IMR-90 (cell line): Measurements from ENCODE around the gene OR13A1. TPM values are rescaled to one million over a fixed set of nuclear protein-coding genes. Genes with fewer than 3 reads are reported as not detected.

Experiments used
- ATAC-seq: fragments of 200-7000 bp; cut with Tn5 transposase; 2 replicates; pipeline ENCODE4 v1.9.1; 2020; ENCODE audit warnings: low read depth, mild to moderate bottlenecking, moderate library complexity
- BruUV-seq: library from RNA; stranded (reverse); fragments of 400-500 nt; replicated peaks from 2 replicates; lab custom pipeline; 2021; lab: Mats Ljungman, UMichigan
- CTCF ChIA-PET: fragments of 300-600 bp; formaldehyde crosslinking; extraction: SDS; loops from one replicate; lab custom pipeline; 2021; ENCODE audit warnings: antibody characterized with exemption; lab: Yijun Ruan, JAX
- POLR2A ChIA-PET: fragments of 300-600 bp; sonication (Branson Sonifier 250); formaldehyde crosslinking; loops from one replicate; lab custom pipeline; 2022; ENCODE audit warnings: antibody characterized with exemption; ENCODE audit not compliant: unreplicated experiment; lab: Charles Lee
- DNase-seq: peaks from one replicate; pipeline ENCODE4 v3.0.0; 2013
- H2AFZ ChIP-seq: replicated peaks from 2 replicates; pipeline ENCODE3; 2013; ENCODE audit warnings: low read length, mild to moderate bottlenecking; ENCODE audit not compliant: poor library complexity
- H2AK5ac ChIP-seq: 2 replicates; pipeline ENCODE4 v1.6.1; 2013; ENCODE audit warnings: low read depth, low read length, inconsistent platforms
- H2AK9ac ChIP-seq: replicated peaks from 2 replicates; pipeline ENCODE3; 2013; ENCODE audit warnings: mild to moderate bottlenecking, low read depth, low read length, moderate library complexity; ENCODE audit not compliant: poor library complexity
- H2BK120ac ChIP-seq: 2 replicates; pipeline ENCODE4 v1.6.1; 2013; ENCODE audit warnings: low read depth, low read length, inconsistent platforms
- H2BK15ac ChIP-seq: 3 replicates; pipeline ENCODE4 v1.6.1; 2013; ENCODE audit warnings: low read depth, low read length, inconsistent platforms
- H2BK20ac ChIP-seq: 2 replicates; pipeline ENCODE4 v1.6.1; 2013; ENCODE audit warnings: low read depth, mild to moderate bottlenecking, inconsistent platforms, low read length, moderate library complexity
- H2BK5ac ChIP-seq: 2 replicates; pipeline ENCODE4 v1.6.1; 2013; ENCODE audit warnings: mild to moderate bottlenecking, low read depth, low read length, inconsistent platforms; ENCODE audit not compliant: poor library complexity, severe bottlenecking
- H3K14ac ChIP-seq: replicated peaks from 2 replicates; pipeline ENCODE4 v1.6.1; 2013; ENCODE audit warnings: low read depth, low read length, inconsistent platforms
- H3K18ac ChIP-seq: 2 replicates; pipeline ENCODE4 v1.6.1; 2013; ENCODE audit warnings: low read depth, low read length, control low read depth
- H3K23ac ChIP-seq: 2 replicates; pipeline ENCODE4 v1.6.1; 2013; ENCODE audit warnings: low read depth, low read length, inconsistent platforms
- H3K27ac ChIP-seq: 2 replicates; pipeline ENCODE4 v1.5.1; 2013; ENCODE audit warnings: mild to moderate bottlenecking, control low read depth, low read length; ENCODE audit not compliant: insufficient read depth
- H3K27me3 ChIP-seq: 2 replicates; pipeline ENCODE4 v1.6.1; 2013; ENCODE audit warnings: low read length; ENCODE audit not compliant: control insufficient read depth, insufficient read depth
- H3K36me3 ChIP-seq: 2 replicates; pipeline ENCODE4 v1.6.1; 2013; ENCODE audit warnings: low read length, mixed read lengths; ENCODE audit not compliant: control insufficient read depth, insufficient read depth
- H3K4ac ChIP-seq: 2 replicates; pipeline ENCODE4 v1.6.1; 2013; ENCODE audit warnings: low read depth, low read length, inconsistent platforms
- H3K4me1 ChIP-seq: 2 replicates; pipeline ENCODE4 v1.6.1; 2013; ENCODE audit warnings: low read length, mixed read lengths; ENCODE audit not compliant: control insufficient read depth, insufficient read depth
- H3K4me2 ChIP-seq: 2 replicates; pipeline ENCODE4 v1.6.1; 2013; ENCODE audit warnings: low read depth, mild to moderate bottlenecking, control low read depth, low read length, moderate library complexity
- H3K4me3 ChIP-seq: 2 replicates; pipeline ENCODE4 v1.5.1; 2013; ENCODE audit warnings: low read depth, mild to moderate bottlenecking, control low read depth, low read length, moderate library complexity; ENCODE audit not compliant: insufficient read depth
- H3K56ac ChIP-seq: 2 replicates; pipeline ENCODE4 v1.6.1; 2013; ENCODE audit warnings: low read length, inconsistent platforms; ENCODE audit not compliant: insufficient read depth; ENCODE audit errors: extremely low read depth
- H3K79me1 ChIP-seq, 2 experiments: 2 replicates each; pipeline ENCODE4 v1.6.1; 2013; ENCODE audit warnings: low read length in 2 of 2, inconsistent platforms in 1 of 2, low read depth in 1 of 2
- H3K9ac ChIP-seq: 2 replicates; pipeline ENCODE4 v1.6.1; 2013; ENCODE audit warnings: low read depth, low read length, control low read depth
- H3K9me1 ChIP-seq: 2 replicates; pipeline ENCODE4 v1.6.1; 2013; ENCODE audit warnings: low read length, inconsistent platforms; ENCODE audit not compliant: insufficient read depth
- H3K9me3 ChIP-seq: 2 replicates; pipeline ENCODE4 v1.6.1; 2013; ENCODE audit warnings: low read length; ENCODE audit not compliant: control insufficient read depth, insufficient read depth
- H4K20me1 ChIP-seq: 2 replicates; pipeline ENCODE4 v1.6.1; 2013; ENCODE audit warnings: low read length, inconsistent platforms; ENCODE audit not compliant: insufficient read depth
- H4K5ac ChIP-seq: 2 replicates; pipeline ENCODE4 v1.6.1; 2013; ENCODE audit warnings: mild to moderate bottlenecking, low read depth, low read length, control low read depth
- H4K8ac ChIP-seq, 2 experiments: 2 replicates each; pipeline ENCODE4 v1.6.1; 2013; ENCODE audit warnings: low read depth in 2 of 2, low read length in 2 of 2, control low read depth in 1 of 2, inconsistent platforms in 1 of 2
- H4K91ac ChIP-seq: 2 replicates; pipeline ENCODE4 v1.6.1; 2013; ENCODE audit warnings: low read depth, low read length, inconsistent platforms; ENCODE audit not compliant: insufficient read depth
- BHLHE40 ChIP-seq: fragments of 150-350 bp; IDR thresholded peaks from 2 replicates; pipeline ENCODE4 v1.6.1; 2016; ENCODE audit warnings: mild to moderate bottlenecking, low read depth, low read length
- CEBPB ChIP-seq: IDR thresholded peaks from 2 replicates; pipeline ENCODE4 v1.6.1; 2012; ENCODE audit warnings: low read depth, low read length, improper control_type of control experiment
- ELK1 ChIP-seq: fragments of 150-350 bp; IDR thresholded peaks from 2 replicates; pipeline ENCODE4 v1.6.1; 2016; ENCODE audit warnings: low read depth, mild to moderate bottlenecking, low read length, moderate library complexity, borderline replicate concordance
- FOS ChIP-seq: fragments of 150-350 bp; IDR thresholded peaks from 2 replicates; pipeline ENCODE4 v1.6.1; 2016; ENCODE audit warnings: low read depth, low read length
- MXI1 ChIP-seq: IDR thresholded peaks from 2 replicates; pipeline ENCODE4 v1.6.1; 2012; ENCODE audit warnings: low read depth, mild to moderate bottlenecking, low read length, moderate library complexity, borderline replicate concordance
- POLR2A ChIP-seq: IDR thresholded peaks from 2 replicates; pipeline ENCODE4 v1.6.1; 2012; ENCODE audit warnings: mild to moderate bottlenecking, low read depth, low read length
- RFX5 ChIP-seq: IDR thresholded peaks from 2 replicates; pipeline ENCODE4 v1.8.0; 2012; ENCODE audit warnings: low read depth, mild to moderate bottlenecking, low read length, moderate library complexity
- WGBS, 2 experiments: methylation state at CpG; one replicate each; pipeline versions ENCODE4 v1.1.5 to v1.1.7; 2013; ENCODE audit warnings: missing lambda C conversion rate in 2 of 2; ENCODE audit not compliant: insufficient read length in 1 of 2; ENCODE audit errors: extremely low coverage in 2 of 2; 5-methylcytosine and 5-hydroxymethylcytosine counted together
- dilution Hi-C: fragments of 300-500 bp; cut with HindIII; formaldehyde crosslinking; loops from one replicate; pipeline ENCODE4 v1.14.3; 2018; ENCODE audit warnings: low sequenced_read_pairs; ENCODE audit not compliant: unreplicated experiment
- in situ Hi-C: fragments of 300-500 bp; cut with MboI; formaldehyde crosslinking; loops from 3 replicates; pipeline ENCODE4 v1.14.3; 2019; ENCODE audit warnings: low sequenced_read_pairs, inconsistent platforms, mixed read lengths
- intact Hi-C: fragments of 100-400 bp; cut with micrococcal nuclease; formaldehyde crosslinking; loops from 2 replicates; pipeline ENCODE4 v1.10.0; 2022
- polyA plus RNA-seq, 3 experiments: library from polyadenylated mRNA; depleted of rRNA; stranded (reverse); fragments of >200 nt; gene quantifications; 2 replicates each; pipeline ENCODE4 v1.2.3, GENCODE V29; 2012; ENCODE audit warnings: low replicate concordance in 1 of 3
- total RNA-seq: library from RNA; depleted of rRNA; stranded (reverse); fragments of >200 nt; gene quantifications from 2 replicates; pipeline ENCODE4 v1.2.3, GENCODE V29; 2012
- TF ChIP-seq, protein P1 (sequence below): conservative IDR thresholded peaks from 2 replicates; pipeline ENCODE4 v1.5.1; 2012; ENCODE audit warnings: mild to moderate bottlenecking, low read depth, low read length, improper control_type of control experiment

OR13A1 gene
- total and polyA plus RNA-seq, 2 of the 4 experiments (the other 2 are of a cell fraction) = not detected

GRCh38 chr10:45355494-45355893 lies 40.1 kb upstream of the OR13A1 start:
- no peaks in the 10 kb centered on the region for H3K4me1 ChIP-seq
- no peaks in the 10 kb centered on the region for H3K79me1 ChIP-seq
- no peak overlapping the region for H3K4ac ChIP-seq
- DNase-seq = no peak
- TF ChIP-seq POLR2A (no peak), ELK1 (no peak), MXI1 (no peak), RFX5 (no peak), FOS (no peak), CEBPB (no peak), BHLHE40 (no peak)
- TF ChIP-seq, protein P1, sequence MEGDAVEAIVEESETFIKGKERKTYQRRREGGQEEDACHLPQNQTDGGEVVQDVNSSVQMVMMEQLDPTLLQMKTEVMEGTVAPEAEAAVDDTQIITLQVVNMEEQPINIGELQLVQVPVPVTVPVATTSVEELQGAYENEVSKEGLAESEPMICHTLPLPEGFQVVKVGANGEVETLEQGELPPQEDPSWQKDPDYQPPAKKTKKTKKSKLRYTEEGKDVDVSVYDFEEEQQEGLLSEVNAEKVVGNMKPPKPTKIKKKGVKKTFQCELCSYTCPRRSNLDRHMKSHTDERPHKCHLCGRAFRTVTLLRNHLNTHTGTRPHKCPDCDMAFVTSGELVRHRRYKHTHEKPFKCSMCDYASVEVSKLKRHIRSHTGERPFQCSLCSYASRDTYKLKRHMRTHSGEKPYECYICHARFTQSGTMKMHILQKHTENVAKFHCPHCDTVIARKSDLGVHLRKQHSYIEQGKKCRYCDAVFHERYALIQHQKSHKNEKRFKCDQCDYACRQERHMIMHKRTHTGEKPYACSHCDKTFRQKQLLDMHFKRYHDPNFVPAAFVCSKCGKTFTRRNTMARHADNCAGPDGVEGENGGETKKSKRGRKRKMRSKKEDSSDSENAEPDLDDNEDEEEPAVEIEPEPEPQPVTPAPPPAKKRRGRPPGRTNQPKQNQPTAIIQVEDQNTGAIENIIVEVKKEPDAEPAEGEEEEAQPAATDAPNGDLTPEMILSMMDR = no peak
- whole genome bisulfite sequencing, 2 experiments = no CpG with 5 or more reads among the region's 4 CpGs
- H4K5ac ChIP-seq = no peak overlapping the region
- H4K8ac ChIP-seq = no peak overlapping the region
- H3K9me1 ChIP-seq = no peaks in the 10 kb centered on the region
- H2BK5ac ChIP-seq = no peak overlapping the region
- ATAC-seq = no peak
- no peak overlapping the region for H3K18ac ChIP-seq
- H3K9ac ChIP-seq = no peak overlapping the region
- no peak overlapping the region for H4K91ac ChIP-seq
- H3K36me3 ChIP-seq = no peaks in the 10 kb centered on the region
- no peak overlapping the region for H2BK15ac ChIP-seq
- BruUV-seq = no TSS peak
- H3K4me3 ChIP-seq = no peak overlapping the region
- intact Hi-C loops = no loop called here
- dilution Hi-C loops = no loop called here
- no peak overlapping the region for H2AFZ ChIP-seq
- H3K27me3 ChIP-seq = no peaks in the 10 kb centered on the region
- ChIA-PET CTCF (no interaction called here), POLR2A (no interaction called here)
- H3K14ac ChIP-seq = no peak overlapping the region
- H3K56ac ChIP-seq = no peak overlapping the region
- H3K9me3 ChIP-seq = no peaks in the 10 kb centered on the region
- no peaks in the 10 kb centered on the region for H4K20me1 ChIP-seq
- H2AK5ac ChIP-seq = no peak overlapping the region
- in situ Hi-C loops = no loop called here
- no peak overlapping the region for H2BK20ac ChIP-seq
- H2BK120ac ChIP-seq = no peak overlapping the region
- no peak overlapping the region for H2AK9ac ChIP-seq
- H3K4me2 ChIP-seq = no peak overlapping the region
- no peak overlapping the region for H3K23ac ChIP-seq
- no peak overlapping the region for H3K27ac ChIP-seq
